Epidermal melanocyte (primary cell): Measurements from ENCODE around the gene ADAMTS16.

Source experiments
- DNase-seq: peaks from one replicate; pipeline ENCODE4 v3.0.0; 2011; ENCODE audit warnings: low spot score; ENCODE audit not compliant: insufficient read length

Gene ADAMTS16

GRCh38 chr5:5141339-5141599, 1.1 kb downstream of the ADAMTS16 start:
- no peak for DNase-seq

GRCh38 chr5:5141625-5142525, 1.7 kb downstream of the ADAMTS16 start:
- DNase-seq = peak; percentile 37

GRCh38 chr5:5144441-5144840, 4.3 kb downstream of the ADAMTS16 start:
- DNase-seq = no peak

DNA sequence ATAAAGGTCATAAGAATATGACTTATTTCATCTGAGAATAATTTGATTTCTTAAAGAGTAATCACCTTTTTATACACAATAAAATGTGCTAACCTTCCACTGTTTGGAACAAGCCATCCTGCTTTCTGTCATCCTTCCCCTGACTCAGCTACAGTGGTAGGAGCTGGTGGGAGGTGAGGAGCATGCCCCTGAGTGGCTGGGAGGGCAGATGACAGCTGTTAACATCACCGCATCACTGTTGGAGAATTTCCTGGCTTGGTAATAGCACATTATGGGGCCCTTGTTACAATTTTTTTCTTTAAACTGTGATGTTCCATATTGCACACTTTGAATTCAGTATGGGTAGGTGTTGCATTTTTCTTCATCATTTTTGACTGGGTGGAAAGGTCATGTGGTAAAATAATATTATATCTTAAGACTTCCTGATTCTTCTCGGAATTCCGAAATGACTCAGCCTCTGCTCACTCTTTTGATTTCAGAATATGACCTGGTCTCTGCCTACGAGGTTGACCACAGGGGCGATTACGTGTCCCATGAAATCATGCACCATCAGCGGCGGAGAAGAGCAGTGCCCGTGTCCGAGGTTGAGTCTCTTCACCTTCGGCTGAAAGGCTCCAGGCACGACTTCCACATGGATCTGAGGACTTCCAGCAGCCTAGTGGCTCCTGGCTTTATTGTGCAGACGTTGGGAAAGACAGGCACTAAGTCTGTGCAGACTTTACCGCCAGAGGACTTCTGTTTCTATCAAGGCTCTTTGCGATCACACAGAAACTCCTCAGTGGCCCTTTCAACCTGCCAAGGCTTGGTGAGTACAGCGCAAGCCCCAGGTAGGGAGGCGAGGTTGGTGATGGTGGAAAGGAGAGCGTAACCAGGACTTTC, 5.8 kb downstream of the ADAMTS16 start:
- DNase-seq = no peak

- DNase-seq = no peak
These were observed 6.5 kb downstream of the ADAMTS16 start for GRCh38 chr5:5146530-5147160.

- DNase-seq = no peak
These were observed 9.0 kb downstream of the ADAMTS16 start for GRCh38 chr5:5149154-5149553.

DNA sequence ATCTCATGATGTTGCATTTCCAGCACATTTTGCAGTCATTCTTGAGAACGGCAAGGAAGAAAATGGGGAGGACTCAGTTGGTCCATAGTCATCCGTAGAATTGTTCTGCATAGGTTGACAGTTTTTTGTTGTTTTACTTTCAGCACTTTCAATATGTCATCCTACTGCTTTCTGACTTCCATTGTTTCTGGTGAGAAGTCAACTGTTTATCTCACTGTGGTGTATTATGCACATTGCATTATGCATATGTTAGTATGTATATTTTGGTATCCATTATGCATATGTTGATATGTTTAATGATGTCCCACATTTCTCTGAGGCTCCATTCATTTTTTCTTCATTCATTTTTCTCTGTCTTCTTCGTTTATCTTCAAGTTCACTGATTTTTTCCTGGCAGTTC, 10.5 kb downstream of the ADAMTS16 start:
- DNase-seq = no peak

DNA sequence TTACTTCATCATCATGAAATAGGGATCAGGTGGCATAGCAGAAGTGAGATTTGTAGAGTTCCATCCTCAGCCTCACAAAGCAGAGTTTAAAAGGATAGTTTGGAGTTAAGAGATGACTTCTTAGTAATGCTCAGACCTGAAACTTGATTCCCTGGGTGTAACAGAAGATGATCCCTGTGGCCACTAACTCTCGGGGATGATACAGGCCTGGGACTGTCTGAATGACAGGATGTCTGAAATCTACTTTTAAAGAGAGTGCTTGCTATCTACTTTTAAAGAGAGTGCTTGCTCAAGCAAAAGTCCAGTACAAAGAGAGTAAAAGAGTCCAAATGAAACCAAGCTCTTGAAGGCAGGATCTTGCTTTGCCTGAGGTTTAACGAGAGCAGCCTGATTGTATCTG, 14.6 kb downstream of the ADAMTS16 start:
- DNase-seq = no peak

DNA sequence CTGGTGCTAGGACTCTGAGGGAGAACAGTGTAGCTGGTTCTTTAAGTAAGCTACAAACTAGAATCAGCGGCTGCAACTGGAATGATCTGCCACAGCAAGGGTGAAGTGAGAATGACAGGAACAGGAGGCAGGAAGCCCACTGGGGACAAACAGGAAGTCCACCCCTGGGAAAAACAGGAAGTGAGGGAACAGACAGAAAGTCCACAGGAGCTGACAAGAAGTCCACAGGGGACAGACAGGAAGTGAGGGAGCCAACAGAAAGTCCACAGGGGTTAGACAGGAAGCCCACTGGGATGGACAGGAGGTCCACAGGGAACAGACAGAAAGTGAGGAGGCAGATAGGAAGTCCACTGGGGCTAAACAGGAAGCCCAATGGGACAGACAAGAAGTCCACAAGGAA, 15.5 kb downstream of the ADAMTS16 start:
- no peak for DNase-seq

- no peak for DNase-seq
These were observed 16.4 kb downstream of the ADAMTS16 start for GRCh38 chr5:5156471-5157082.

DNA sequence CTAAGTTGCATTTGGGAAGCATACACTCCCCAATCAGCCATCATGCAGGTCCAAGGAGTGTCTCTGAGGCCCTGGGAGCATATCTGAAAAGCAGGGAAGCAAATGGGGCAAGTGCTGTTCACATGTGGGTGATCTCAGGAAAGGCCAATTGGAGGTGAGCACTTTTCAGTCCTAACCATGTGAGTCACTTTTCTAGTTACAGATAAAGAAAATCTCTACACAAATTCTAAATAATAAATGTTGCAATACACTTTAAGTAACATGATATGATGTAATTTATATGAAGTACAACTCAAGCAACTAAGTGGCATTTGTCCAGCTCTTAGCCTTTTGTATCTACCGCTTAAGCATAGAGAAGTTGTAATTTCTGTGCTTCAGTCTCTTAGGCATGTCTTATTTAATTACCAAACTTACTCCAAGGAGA, 18.4 kb downstream of the ADAMTS16 start:
- no peak for DNase-seq

DNA sequence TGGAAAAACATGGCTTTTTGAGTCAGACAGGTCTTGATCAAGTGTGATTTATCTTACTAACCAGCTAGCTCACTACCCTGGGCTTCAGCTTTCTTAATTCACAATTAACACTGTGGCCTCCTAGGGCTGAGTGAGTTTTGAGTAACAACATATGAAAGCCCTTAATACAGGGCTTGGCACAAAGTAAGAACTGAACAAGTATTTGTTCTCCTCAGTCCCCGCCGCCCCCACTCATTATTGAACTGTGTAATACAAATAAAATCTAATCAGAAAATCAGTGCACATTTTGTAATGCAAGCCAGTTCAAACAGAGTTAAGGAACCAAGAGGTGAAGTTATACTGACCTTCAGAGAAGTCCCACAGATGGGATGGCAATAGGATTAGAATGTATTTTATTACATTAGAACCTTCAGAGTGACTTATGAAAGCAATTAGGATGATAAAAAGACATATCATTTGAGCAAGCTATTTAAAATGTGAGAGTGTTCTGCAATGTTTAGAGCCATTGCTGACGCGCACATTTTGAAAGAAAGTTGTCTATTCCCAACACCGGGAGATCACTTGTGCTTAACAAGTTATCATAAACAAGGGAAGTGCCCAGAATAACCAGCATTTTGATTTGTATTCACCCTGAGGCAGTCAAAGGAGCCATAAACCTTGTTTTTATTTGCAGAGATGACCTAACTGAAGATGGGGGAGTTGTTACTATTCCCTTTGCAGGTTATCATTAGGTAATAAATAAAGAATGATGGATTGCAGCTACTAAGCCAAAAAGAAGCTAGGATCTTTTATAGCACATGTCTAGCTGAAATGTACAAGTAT, 19.4 kb downstream of the ADAMTS16 start:
- no peak for DNase-seq

DNA sequence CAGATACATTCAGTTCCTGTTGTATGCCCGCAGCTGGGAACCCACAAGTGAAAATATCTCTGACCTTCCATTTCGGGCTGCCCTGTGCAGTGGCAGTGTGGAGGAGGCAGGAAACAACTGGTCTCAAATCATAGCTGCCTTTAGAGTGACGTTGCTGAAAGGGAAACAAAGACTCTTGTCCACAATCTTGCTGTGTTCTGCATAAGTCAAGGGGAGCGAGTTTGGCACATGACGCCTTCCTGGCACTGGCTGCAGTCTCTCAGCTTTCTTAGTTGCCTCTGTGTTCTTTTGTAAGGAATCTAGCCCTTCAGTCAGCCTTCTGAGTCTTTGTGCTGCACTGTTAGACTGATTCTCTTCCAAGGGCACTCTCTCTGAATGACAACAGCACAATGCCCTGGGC, 24.0 kb downstream of the ADAMTS16 start:
- DNase-seq = no peak

GRCh38 chr5:5165541-5166002, 25.4 kb downstream of the ADAMTS16 start:
- no peak for DNase-seq

DNA sequence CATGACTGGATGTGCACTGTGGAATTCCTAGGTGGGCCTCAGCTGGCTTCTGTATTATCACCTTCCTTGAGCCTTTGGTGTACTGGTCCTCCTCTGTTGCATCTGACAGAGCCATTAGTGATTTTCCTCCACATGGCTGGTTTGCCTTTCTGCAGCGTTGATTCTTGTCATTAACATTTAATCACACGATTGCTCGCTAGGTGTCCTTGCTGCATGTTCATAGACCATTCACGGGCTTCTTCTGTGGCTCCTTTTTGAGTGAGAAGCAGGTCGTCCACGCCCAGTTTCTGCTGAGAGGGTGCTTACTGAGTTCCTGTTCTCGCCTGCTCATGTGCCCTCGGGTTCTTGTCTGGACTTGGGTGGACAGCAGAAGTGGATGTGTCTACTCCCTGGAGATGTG, 29.3 kb downstream of the ADAMTS16 start:
- DNase-seq = no peak

DNA sequence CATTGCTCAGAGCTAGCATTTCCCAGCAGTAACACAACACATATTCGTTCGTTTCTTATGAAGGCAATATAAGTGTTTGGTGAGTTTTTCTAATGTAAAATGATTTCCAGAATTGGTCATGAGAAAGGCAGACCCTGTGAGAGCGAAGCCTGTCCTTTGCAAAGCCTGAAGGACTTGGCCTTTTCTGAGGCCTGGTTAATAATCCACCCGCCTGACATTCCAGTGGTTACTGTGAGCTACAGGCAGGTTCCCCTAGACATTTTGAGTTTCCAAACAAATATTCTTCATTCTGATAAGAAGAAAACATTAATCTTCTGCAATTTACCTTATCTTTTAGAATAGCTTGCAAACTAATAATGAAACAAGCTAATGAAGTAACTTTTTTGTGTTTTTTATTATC, 38.0 kb downstream of the ADAMTS16 start:
- no peak for DNase-seq

GRCh38 chr5:5178580-5178979, 38.5 kb downstream of the ADAMTS16 start:
- DNase-seq = no peak

DNA sequence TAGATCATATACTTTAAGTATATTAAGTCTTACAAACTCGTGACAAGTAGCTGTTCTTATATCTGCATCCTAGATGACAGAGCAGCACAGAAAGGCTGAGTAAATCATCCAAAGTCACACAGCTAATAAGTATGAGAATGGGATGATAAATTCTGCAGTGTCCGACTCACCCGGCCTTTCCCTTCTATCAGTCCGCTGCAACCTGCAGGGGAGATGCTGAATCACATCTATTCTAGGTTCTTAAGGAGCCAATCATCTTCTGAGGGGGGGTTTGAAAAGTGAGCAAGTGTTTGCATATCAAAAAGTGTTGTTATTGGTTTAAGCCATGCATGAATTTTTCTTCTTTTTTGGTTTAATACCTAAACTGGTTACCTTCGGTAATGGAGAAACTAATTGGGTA, 38.9 kb downstream of the ADAMTS16 start:
- DNase-seq = no peak

- DNase-seq = no peak
These were observed 39.5 kb downstream of the ADAMTS16 start for GRCh38 chr5:5179597-5179996.

GRCh38 chr5:5181650-5182324, 41.7 kb downstream of the ADAMTS16 start:
- DNase-seq = no peak
